Measurements from ENCODE around the gene SLC30A2. TPM values are rescaled to one million over a fixed set of nuclear protein-coding genes. Genes with fewer than 3 reads are reported as not detected.

The SLC30A2 gene
- polyA plus RNA-seq, 2 of the 4 experiments (the other 2 are of a cell fraction) = not detected

- ATAC-seq (peak in 1 of 2 experiments; percentile 29; a peak in 3 of 6 replicates), DNase-seq (ENCODE audit: low read depth in 1 of 2, low spot score in 1 of 2) (no peak), FAIRE-seq (no peak)
- Histone ChIP-seq H3K9me3 (no peaks in the 10 kb centered on the region), H3K4me3 (no peak overlapping the region), H3K4me2 (no peak overlapping the region), H3K4me1 (no peaks in the 10 kb centered on the region), H3K27ac (no peak overlapping the region)
- TF ChIP-seq RFX5 (IDR thresholded peaks at IDR 0.05) (no peak), NPAS2 (CRISPR knock-in tag; IDR thresholded peaks at IDR 0.05; ENCODE audit: borderline replicate concordance) (no peak), ZNF302 (CRISPR knock-in tag; IDR thresholded peaks at IDR 0.05) (no peak), MYC (IDR thresholded peaks at IDR 0.05; ENCODE audit: borderline replicate concordance, low read length) (no peak), ELK1 (IDR thresholded peaks at IDR 0.05; ENCODE audit: low read depth, low read length) (no peak), BCL3 (IDR thresholded peaks at IDR 0.05) (no peak), RNF2 (IDR thresholded peaks at IDR 0.05; ENCODE audit: borderline replicate concordance, low read depth) (no peak)
- WGBS (ENCODE audit: missing lambda C conversion rate) = 0% methylated on average over 2 of the region's 3 CpGs
- ChIA-PET CTCF (interaction anchor here (2.0 kb wide), 2 partner anchors 8 to 30 kb away, joined by 5 to 11 read pairs; partner anchors contain the start of gene PAFAH2), POLR2A (interaction anchor here (0.6 kb wide), 1 partner anchor 181 kb away, joined by 3 read pairs; no protein-coding TSS in a partner anchor)
These were observed 18.0 kb downstream of the SLC30A2 start for GRCh38 chr1:26027716-26028489.

- no peak for TF ChIP-seq ATOH8 (CRISPR knock-in tag; IDR thresholded peaks at IDR 0.05; ENCODE audit: low read depth)
- TF ChIP-seq RAD21 (conservative IDR thresholded peaks at IDR 0.05 in 1 of 2, IDR thresholded peaks at IDR 0.05 in 1 of 2) = no peak
- no peak for TF ChIP-seq CHD2 (IDR thresholded peaks at IDR 0.05; ENCODE audit: low read length, partially characterized antibody)
- TF ChIP-seq TFCP2L1 (CRISPR knock-in tag; IDR thresholded peaks at IDR 0.05) = no peak
- no peak for TF ChIP-seq JUN (IDR thresholded peaks at IDR 0.05)
- no peak for TF ChIP-seq BHLHE40 (IDR thresholded peaks at IDR 0.05; ENCODE audit: low read depth, low read length)
- TF ChIP-seq MAFK (IDR thresholded peaks at IDR 0.05; ENCODE audit: partially characterized antibody) = no peak
- TF ChIP-seq KDM5A (IDR thresholded peaks at IDR 0.05) = no peak
- TF ChIP-seq ZC3H11A (IDR thresholded peaks at IDR 0.05) = no peak
- no peak for TF ChIP-seq HOXA7 (CRISPR knock-in tag; IDR thresholded peaks at IDR 0.05)
- no peak for TF ChIP-seq BCL3 (IDR thresholded peaks at IDR 0.05)
- no peak for TF ChIP-seq RARB (CRISPR knock-in tag; IDR thresholded peaks at IDR 0.05)
- DNase-seq (ENCODE audit: low read depth in 1 of 2, low spot score in 1 of 2) (no peak), ATAC-seq (no peak), FAIRE-seq (no peak)
- WGBS (ENCODE audit: missing lambda C conversion rate) = 71% methylated on average over 5 of the region's 5 CpGs
- Histone ChIP-seq H3K4me1 (no peaks in the 10 kb centered on the region), H3K4me2 (no peak overlapping the region), H3K27ac (no peak overlapping the region), H3K9me3 (no peaks in the 10 kb centered on the region), H3K4me3 (no peak overlapping the region)
- ChIA-PET CTCF (interaction anchor here (1.3 kb wide), 1 partner anchor 10 kb away, joined by 5 read pairs; no protein-coding TSS in a partner anchor), POLR2A (no interaction called here)
These were observed 20.4 kb downstream of the SLC30A2 start for GRCh38 chr1:26025517-26025916.
